Lung microvascular endothelial cell (primary cell): ENCODE measurements around the gene PKDREJ. TPM values are rescaled to one million over a fixed set of nuclear protein-coding genes. Genes with fewer than 3 reads are reported as not detected.

Source experiments
- DNase-seq, 2 donors: peaks; one replicate each; pipeline versions ENCODE4 v3.0.0 to v3.0.0-alpha.2; 2010; ENCODE audit warnings: low read depth in 2 of 2
- total RNA-seq: library from RNA; depleted of rRNA; stranded (reverse); fragments of >200 nt; gene quantifications from 2 replicates; pipeline ENCODE4 v1.2.1, GENCODE V29; 2014

The PKDREJ gene
- total RNA-seq, 1 donor from 2014 or later: not detected

DNA sequence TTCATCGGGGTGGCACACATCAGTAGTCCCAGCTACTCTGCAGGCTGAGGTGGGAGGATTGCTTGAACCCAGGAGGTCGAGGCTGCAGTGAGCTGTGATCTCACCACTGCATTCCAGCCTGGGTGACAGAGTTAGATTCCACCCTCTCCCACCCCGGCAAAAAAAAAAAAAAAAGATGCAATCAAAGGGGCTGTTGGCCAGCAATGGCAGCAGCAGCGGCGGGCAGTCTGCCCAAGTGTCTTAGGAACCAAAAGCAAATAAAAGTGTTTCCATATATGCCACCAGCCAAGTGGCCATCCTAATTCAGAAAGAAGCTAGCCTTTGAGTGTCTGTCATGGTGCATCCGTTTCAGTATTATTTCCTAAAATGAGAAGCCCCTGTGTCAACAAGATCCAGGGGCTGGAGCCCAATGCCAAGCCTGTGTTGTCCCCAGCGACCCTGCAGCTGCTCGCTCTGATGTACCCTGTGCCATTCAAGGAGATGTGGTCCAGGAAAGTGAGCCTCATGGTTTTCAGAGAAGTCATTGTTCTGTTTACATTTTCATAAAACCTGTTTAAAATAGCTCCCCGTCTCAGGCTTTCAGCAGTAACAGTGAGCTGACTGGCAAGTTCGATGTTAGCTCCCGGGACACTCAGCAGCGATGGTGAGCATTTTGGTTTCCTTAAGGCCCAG, 25.6 kb downstream of the PKDREJ start:
- DNase-seq: no peak

DNA sequence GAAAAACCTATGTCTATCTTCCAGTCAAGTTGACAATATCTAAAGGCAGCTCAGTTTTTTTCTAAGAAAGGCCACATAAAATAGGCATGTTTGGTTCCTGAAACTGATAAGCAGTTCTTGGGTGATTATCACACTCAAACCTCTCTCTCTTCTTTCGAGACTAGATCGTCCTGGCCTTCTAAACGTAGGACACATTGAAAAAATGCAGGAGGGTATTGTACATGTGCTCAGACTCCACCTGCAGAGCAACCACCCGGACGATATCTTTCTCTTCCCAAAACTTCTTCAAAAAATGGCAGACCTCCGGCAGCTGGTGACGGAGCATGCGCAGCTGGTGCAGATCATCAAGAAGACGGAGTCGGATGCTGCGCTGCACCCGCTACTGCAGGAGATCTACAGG, 28.2 kb downstream of the PKDREJ start:
- DNase-seq: no peak

DNA sequence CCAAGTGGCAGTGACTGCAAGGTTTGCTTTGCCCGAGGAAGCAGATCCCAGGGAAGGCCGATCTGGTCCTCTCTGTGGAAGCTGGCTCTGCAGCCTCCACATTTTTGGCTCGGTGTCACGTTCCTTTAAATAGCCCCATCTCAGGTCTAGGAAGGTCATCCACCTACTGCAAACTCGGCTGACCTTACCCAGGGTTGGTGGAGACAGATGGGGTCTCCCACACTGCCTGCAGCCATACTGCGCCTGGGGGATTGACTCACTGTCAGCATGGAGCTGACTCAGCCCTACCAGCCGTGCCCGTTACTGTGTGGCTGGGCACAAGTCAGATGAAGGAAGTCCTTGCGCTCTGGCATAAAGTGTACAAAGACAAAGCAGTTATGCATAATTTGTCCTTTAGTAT, 29.9 kb downstream of the PKDREJ start:
- DNase-seq: peak; percentile 39 to 51

DNA sequence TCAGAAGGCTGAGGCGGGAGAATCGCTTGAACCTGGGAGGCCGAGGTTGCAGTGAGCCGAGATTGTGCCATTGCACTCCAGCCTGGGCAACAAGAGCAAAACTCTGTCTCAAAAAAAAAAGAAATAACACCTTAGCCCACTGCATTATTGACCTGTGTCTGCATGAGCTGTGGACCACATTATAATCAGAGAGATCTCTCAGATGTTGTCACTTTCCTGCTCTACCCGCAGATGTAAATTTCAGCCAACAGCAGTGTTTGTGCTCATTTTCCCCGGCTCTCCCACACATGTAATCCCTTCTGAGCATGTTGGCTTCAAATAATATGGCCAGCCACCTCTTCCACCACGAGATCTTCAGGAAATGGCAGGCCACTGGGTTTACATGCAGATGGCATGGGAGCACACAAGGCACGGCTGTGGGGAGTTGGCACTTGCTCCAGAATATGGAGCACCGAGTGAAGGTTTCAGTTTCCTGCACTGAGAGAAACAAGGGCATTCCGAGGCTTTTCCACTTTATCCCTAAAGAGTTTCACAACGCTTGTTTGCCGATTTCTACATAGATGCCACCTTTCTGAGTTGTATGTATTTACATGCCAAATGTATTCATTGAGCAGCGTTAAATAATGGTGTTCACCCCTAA, 32.8 kb downstream of the PKDREJ start:
- no peak for DNase-seq

GRCh38 chr22:46229701-46230100, 33.4 kb downstream of the PKDREJ start:
- no peak for DNase-seq

GRCh38 chr22:46226577-46226976, 36.6 kb downstream of the PKDREJ start:
- no peak for DNase-seq

DNA sequence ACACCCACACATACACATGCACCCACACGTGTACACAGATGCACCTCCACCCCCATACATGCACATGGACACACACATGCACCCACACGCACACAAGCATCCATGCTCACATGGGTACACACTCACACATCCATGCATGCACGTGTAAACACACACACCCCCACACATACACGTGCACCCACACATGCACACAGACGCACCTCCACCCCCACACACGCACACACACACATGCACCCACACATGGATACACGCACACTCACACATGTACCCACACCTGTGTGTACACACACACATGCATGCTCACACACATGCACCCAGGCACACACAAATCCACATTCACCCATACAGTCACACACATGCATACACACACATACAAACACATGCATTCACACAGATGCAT, 37.5 kb downstream of the PKDREJ start:
- DNase-seq: no peak

- no peak for DNase-seq
Observed at GRCh38 chr22:46224898-46225290, 38.2 kb downstream of the PKDREJ start.

GRCh38 chr22:46224044-46224897, 38.9 kb downstream of the PKDREJ start:
- DNase-seq: peak in 1 of 2 donors; percentile 35

GRCh38 chr22:46220921-46221320, 42.2 kb downstream of the PKDREJ start:
- DNase-seq: peak in 1 of 2 donors; percentile 34

DNA sequence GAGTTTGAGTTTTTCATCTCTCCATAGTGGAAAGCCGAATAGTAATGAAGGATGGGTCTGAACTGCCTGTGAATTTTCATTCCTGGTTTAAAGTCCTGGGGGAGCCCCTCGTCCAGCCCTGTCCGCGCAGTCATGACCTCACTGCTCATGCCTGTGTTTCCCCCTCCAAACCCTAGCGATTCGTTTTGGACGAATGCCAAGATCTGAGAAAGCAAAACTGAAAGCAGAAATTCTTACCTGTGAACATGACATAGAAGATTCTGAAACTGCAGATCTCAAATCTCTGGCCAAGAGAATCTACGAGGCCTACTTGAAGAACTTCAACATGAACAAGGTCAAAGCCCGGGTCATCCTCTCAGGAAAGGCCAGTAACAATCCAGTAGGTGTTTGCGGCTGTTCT, 43.5 kb downstream of the PKDREJ start:
- peak in 1 of 2 donors; percentile 50 for DNase-seq

GRCh38 chr22:46214616-46215015, 48.5 kb downstream of the PKDREJ start:
- no peak for DNase-seq

GRCh38 chr22:46214149-46214548, 49.0 kb downstream of the PKDREJ start:
- no peak for DNase-seq

DNA sequence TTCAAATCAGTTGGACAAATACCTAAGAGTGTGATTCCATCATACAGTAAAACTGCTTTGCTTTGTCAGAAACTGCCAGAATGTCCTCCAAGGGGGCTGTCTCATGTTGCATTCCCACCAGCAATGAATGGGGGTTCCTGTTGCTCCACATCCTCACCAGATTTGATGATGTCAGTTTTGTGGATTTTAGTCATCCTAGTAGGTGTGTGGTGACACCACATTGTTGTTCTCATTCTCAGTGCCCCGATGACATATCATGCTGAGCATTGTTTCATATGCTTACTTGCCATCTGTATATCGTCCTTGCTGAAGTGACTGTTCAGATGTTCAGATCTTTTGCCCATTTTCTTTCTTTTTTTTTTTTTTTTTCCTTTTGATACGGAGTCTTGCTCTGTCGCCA, 50.1 kb downstream of the PKDREJ start:
- DNase-seq: no peak

- no peak for DNase-seq
Observed at GRCh38 chr22:46212195-46212594, 50.9 kb downstream of the PKDREJ start.

GRCh38 chr22:46209262-46209661, 53.9 kb downstream of the PKDREJ start:
- no peak for DNase-seq

Other genes with a start within 250 kb of the PKDREJ start
- gene PPARA, start 112.8 kb downstream of the PKDREJ start, total RNA-seq: 4.1 and 7.9 TPM in 2 replicates
- gene CDPF1, start 13.1 kb downstream of the PKDREJ start, total RNA-seq: 8.7 and 9.2 TPM in 2 replicates
- gene TTC38, start 4.7 kb upstream of the PKDREJ start, total RNA-seq: 18.7 and 22.6 TPM in 2 replicates
- gene GTSE1, start 33.5 kb upstream of the PKDREJ start, total RNA-seq: 0.99 and 3.7 TPM in 2 replicates
- 13.1 and 19.6 TPM in 2 replicates for gene TRMU, start 72.4 kb upstream of the PKDREJ start, total RNA-seq